ENCODE data around the gene CRBN.

CRBN gene

DNA sequence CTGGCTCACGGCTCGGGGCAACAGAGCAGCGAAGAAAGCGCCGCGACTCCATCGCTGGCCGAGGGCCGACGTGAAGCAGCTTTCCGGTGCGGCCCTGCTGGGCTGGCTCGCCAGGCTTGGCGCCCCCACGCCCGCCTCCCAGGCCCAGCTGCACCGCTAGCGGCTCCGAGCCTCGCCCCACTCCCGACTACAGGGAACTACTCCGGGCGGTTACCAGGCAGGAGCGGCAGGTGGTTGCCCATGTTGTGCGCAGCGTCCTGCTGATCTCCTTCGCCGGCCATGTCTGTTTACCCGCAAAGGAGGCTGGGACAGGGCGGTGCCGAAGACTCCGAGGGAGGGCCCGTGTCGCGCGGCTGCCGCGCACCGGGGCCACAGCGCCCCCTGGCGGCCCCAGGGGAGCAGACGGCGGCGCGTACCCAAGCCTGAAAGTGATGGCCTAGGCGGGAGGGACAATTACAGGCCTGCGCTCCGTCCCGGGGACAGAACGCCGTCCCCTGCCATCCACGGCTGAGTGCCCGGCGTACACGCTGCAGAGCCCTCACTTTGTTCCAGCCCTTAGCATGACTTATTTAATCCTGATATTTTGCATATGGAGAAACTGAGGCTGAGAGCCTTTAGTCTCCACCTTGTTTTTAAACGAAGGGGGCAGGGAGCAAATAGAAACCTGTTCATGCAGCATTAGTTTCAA is at the start of gene CRBN:
TSS of gene CRBN (minus strand) at position 285 of the 688 bp plus-strand sequence. CDS start at position 281, 4 bp downstream.
- H3K27me3 Mint-ChIP-seq (ENCODE audit: low read depth, poor library complexity), result peaks cover 26% of the 10 kb centered on the region

GRCh38 chr3:3227640-3228039 is 48.1 kb upstream of the CRBN start:
- no peak for TF ChIP-seq CTCF (IDR thresholded peaks at IDR 0.05)
- no peak overlapping the region for H3K4me3 Mint-ChIP-seq
- no peaks in the 10 kb centered on the region for H3K4me1 Mint-ChIP-seq
- H3K27me3 Mint-ChIP-seq (ENCODE audit: low read depth, poor library complexity), result peaks cover 4% of the 10 kb centered on the region
- DNase-seq, result no peak
- no peak overlapping the region for H3K27ac Mint-ChIP-seq
- no peaks in the 10 kb centered on the region for H3K36me3 Mint-ChIP-seq (ENCODE audit: low read depth)
- peaks cover 13% of the 10 kb centered on the region for H3K9me3 Mint-ChIP-seq

More for the DNA sequence above, at the start of gene CRBN:
- Mint-ChIP-seq H3K4me1 (peaks cover 32% of the 10 kb centered on the region), H3K4me3 (peak within 1 kb of the TSS; percentile 96), H3K36me3 (ENCODE audit: low read depth) (peaks cover 16% of the 10 kb centered on the region), H3K27ac (peak within 1 kb of the TSS; percentile 58), H3K9me3 (no peaks in the 10 kb centered on the region)
- DNase-seq, result peak; percentile 88
- peak; percentile 96 for TF ChIP-seq CTCF (IDR thresholded peaks at IDR 0.05)

- Mint-ChIP-seq H3K9me3 (peaks cover 9% of the 10 kb centered on the region), H3K36me3 (ENCODE audit: low read depth) (no peaks in the 10 kb centered on the region), H3K27ac (no peak overlapping the region), H3K4me1 (no peaks in the 10 kb centered on the region), H3K4me3 (no peak overlapping the region), H3K27me3 (ENCODE audit: low read depth, poor library complexity) (peaks cover 9% of the 10 kb centered on the region)
- no peak for DNase-seq
- TF ChIP-seq CTCF (IDR thresholded peaks at IDR 0.05), result no peak
These were observed 42.0 kb upstream of the CRBN start for GRCh38 chr3:3221528-3221927.

DNA sequence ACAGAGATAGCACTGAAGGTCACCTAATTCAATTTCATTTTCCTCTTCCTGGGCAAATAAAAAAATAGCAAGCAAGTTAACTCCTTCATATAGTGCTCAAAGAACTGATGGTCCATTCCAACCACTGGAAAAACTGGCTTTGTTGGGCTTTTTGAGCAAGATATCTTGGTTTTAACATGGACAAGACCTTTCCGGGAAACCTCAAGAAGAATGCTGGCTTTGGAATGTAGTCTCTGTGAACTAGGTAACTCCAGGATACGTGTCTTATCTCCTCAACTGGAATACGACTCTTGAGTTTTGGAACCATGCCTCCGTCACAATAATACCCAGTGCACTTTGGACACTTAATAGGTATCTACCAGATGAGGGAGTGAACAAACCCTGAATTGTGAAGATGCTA is 36.9 kb upstream of the CRBN start:
- Mint-ChIP-seq H3K27ac (no peak overlapping the region), H3K36me3 (ENCODE audit: low read depth) (no peaks in the 10 kb centered on the region), H3K27me3 (ENCODE audit: low read depth, poor library complexity) (peaks cover 7% of the 10 kb centered on the region), H3K4me3 (no peak overlapping the region), H3K4me1 (no peaks in the 10 kb centered on the region), H3K9me3 (peaks cover 3% of the 10 kb centered on the region)
- no peak for TF ChIP-seq CTCF (IDR thresholded peaks at IDR 0.05)
- no peak for DNase-seq

DNA sequence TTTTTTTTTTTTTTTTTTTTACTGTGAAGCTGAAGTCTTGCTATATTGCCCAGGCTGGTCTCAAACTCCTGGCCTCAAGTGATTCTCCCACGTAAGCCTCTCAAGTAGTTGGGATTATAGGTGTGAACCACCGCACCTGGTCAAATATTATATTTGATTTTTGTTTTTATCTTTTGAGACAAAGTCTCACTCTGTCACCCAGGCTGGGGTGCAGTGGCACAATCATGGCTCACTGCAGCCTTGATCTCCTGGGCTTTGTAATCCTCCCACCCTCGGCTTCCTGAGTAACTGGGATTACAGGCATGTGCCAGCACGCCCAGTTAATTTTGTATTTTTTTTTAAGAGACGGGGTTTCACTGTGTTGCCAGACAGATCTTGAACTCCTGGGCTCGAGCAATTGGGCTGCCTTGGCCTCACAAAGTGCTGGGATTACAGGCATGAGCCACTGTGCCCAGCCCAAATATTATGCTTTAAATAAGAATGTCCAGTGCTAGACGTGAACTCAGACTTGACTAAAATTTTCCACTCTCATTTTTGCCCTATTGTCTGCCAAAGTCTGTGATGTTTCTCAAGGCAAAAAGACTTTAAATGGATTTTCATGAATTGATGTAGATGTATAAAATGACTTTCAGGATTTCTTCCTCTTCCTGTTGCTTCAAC is 33.4 kb upstream of the CRBN start:
- no peak overlapping the region for H3K4me3 Mint-ChIP-seq
- H3K27me3 Mint-ChIP-seq (ENCODE audit: low read depth, poor library complexity), result peaks cover 12% of the 10 kb centered on the region
- peaks cover 3% of the 10 kb centered on the region for H3K9me3 Mint-ChIP-seq
- no peak for TF ChIP-seq CTCF (IDR thresholded peaks at IDR 0.05)
- H3K4me1 Mint-ChIP-seq, result no peaks in the 10 kb centered on the region
- no peak for DNase-seq
- H3K36me3 Mint-ChIP-seq (ENCODE audit: low read depth), result no peaks in the 10 kb centered on the region
- no peak overlapping the region for H3K27ac Mint-ChIP-seq

- Mint-ChIP-seq H3K4me3 (no peak overlapping the region), H3K36me3 (ENCODE audit: low read depth) (no peaks in the 10 kb centered on the region), H3K27me3 (ENCODE audit: low read depth, poor library complexity) (peaks cover 12% of the 10 kb centered on the region), H3K27ac (no peak overlapping the region), H3K4me1 (no peaks in the 10 kb centered on the region), H3K9me3 (no peaks in the 10 kb centered on the region)
- TF ChIP-seq CTCF (IDR thresholded peaks at IDR 0.05), result no peak
- DNase-seq, result no peak
These were observed 30.2 kb upstream of the CRBN start for GRCh38 chr3:3209714-3210113.

Data from nephron progenitor cell (in vitro differentiated cells).